ENCODE measurements around the gene ERICH6B.

The ERICH6B gene

DNA sequence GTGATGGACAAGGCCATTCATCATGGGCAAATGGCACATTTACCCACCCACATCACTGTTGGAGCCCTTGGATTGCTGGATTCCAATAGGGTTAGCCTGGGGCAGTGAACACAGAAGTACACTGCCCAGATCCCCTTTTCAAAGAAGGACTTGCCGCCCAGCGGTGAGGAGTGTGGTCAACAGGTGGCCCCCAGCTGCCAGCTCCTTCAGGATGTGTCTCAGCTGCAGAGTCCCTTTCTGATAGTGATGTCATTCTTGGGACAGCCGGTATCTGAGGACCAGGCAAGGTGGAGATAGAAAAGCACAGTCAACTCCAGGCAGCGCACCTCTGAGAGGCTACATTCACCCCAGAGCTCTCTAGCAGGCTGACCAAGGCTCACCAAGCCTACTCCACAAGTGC, 16.9 kb downstream of the ERICH6B start:
- DNase-seq = no peak

- DNase-seq = no peak
Observed at GRCh38 chr13:45596800-45597475, 18.6 kb downstream of the ERICH6B start.

DNA sequence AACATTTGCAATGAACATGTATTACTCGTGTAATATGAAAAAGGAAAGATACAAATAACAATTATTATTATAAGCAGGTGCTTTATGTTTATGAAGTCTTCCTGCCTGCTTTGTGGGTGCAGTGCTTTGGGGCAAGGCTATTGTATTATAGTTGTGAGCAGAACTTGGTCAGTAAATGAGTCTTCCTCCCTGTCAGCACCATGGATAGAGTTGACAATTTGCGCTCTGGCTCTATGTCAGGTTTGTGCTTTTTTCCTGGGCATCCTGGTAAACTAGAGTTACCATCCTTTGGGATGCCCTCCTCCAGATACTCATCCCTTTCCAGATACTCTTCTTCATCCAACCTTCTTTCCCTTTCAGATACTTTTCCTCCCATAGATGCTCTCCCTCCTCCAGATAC, 19.6 kb downstream of the ERICH6B start:
- DNase-seq = no peak

DNA sequence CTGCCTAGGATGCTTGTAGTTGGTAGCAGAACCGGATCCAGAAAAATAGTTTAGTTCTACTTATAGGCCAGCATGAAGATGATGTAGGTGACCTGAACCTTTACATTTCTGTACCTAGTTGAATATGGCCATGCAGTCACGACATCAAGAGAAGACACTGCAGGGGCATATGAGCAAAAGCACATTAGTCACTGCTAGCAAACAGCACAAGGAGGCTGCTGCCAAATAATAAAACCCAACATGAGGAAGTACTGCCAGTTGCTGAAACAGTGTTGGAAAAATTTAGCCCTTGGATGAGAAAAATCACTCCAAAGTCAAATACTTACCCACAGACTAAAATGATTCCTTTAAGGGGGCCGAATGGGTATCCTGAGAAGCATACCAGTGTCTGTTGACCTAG, 20.8 kb downstream of the ERICH6B start:
- no peak for DNase-seq

GRCh38 chr13:45594227-45594626, 21.3 kb downstream of the ERICH6B start:
- DNase-seq = no peak

GRCh38 chr13:45592758-45593157, 22.8 kb downstream of the ERICH6B start:
- no peak for DNase-seq

GRCh38 chr13:45590066-45590465, 25.5 kb downstream of the ERICH6B start:
- DNase-seq = no peak

- no peak for DNase-seq
Observed at GRCh38 chr13:45587897-45588296, 27.6 kb downstream of the ERICH6B start.

DNA sequence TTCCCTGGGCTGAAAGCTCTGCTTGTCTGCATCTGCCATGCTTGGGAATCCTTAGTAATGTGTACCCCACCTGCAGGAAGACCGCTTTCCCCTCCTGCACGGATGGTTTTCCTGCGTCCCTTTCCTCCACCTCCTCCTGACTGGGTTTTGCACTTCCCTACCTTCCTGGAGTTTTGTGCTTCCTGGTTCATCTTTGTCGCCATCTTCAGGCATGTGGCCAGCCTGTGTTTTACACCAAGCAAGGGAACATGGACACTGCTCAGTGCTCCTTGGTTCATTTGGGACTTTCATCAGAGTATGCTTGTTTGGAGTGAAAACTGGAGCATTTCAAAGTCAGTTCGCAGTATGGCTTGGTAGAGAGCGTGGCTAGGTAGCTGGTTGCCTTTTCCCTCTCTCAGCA, 30.7 kb downstream of the ERICH6B start:
- DNase-seq = no peak

- DNase-seq = no peak
Observed at GRCh38 chr13:45582408-45583076, 33.0 kb downstream of the ERICH6B start.

- no peak for DNase-seq
Observed at GRCh38 chr13:45576466-45576865, 39.1 kb downstream of the ERICH6B start.

- no peak for DNase-seq
Observed at GRCh38 chr13:45575830-45576180, 39.7 kb downstream of the ERICH6B start.

GRCh38 chr13:45575146-45575829, 40.3 kb downstream of the ERICH6B start:
- no peak for DNase-seq

DNA sequence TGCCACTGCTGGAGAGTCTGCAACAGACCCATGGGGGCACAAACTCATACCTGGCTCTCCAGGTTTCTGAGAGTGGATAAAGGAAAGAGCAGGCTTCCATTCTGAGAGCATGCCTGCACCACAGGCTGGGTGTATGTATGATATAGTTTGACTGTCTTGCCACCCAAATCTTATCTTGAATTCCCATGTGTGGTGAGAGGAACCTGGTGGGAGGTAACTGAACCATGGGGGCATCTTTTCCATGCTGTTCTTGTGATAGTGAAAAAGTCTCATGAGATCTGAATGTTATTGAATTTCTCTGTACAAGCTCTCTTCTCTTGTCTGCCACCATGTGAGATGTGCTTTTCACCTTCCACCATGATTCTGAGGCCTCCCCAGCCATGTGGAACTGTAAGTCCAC, 50.2 kb downstream of the ERICH6B start:
- no peak for DNase-seq

GRCh38 chr13:45564133-45564776, 51.3 kb downstream of the ERICH6B start:
- DNase-seq = no peak

DNA sequence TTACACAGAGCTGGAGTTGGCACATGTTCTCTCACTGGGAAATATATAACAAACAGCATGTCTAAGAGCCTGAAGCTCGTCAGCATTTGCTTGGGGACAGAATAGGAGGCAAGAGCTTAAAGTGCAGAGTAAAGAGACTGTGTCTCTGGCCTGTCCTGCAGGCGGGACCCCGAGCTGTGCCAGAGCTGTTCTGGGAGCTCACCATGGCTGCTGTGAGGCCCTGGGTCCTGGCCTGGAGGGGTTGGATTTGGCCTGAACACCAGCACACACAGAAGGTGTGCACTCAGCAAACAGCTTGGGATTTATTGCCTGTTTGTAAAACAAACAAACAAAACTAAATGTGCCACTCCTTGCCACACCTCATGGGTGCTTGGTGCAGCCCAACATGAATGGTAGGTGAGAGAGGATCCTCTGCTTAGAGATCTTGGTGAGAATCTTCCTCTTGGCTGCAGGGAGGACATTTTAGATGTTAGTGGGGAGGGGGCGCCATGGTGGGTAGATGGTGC, 60.9 kb downstream of the ERICH6B start:
- no peak for DNase-seq

- DNase-seq = no peak
Observed at GRCh38 chr13:45548281-45548680, 67.3 kb downstream of the ERICH6B start.

- DNase-seq = no peak
Observed at GRCh38 chr13:45546410-45546765, 69.2 kb downstream of the ERICH6B start.

DNA sequence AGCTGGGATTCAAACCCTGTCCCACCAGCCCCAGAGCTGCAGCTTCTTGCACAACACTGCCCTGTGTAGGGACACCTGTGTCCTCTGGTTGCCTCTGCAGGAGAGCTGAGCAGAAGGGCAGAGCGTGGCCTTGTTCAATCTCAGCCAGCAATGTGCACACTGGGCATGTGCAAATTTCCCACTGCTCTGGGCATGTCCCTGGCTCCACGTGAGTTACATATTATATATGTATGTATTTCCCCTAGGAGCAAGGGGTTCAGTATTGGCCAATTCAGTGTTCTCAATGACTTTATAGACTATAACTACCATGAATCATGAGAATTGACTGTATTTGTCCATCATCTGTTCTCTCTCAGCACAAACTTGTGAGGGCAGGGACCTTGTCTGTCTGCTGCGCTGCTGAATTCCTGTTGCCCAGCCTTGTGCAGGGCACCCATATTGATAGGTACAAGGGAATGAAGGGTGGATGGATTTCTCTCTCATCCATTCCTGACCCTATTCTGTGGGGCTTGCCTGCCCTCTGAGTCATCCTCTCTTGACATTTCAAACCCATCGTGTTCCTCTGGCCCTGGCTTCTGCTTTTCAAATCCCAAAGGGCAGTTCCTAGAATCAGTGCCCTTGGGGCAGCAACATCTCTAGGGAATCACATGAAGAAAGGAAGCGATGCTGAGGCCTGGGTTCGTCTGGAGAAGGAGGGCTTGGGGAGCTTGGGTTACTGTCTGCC, 69.7 kb downstream of the ERICH6B start:
- DNase-seq = no peak

DNA sequence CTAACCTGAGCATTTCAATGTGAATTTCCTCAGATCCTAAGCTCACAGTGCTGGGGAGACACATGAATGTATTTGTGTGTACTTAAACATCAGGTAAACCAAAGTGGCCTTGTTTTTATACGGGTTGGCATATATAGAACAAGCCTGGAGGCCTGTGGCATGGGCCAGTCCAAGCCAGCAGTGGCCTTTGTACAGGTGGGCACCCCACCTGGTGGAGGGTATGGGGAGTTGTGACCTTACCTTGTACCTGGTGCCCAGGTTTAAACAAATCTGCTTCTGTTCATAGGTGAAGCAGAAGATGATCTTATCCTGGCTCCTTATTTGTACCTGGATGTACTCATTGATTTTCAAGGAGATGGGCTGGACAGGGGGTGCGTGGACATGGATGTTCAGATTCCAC, 71.0 kb downstream of the ERICH6B start:
- no peak for DNase-seq

DNA sequence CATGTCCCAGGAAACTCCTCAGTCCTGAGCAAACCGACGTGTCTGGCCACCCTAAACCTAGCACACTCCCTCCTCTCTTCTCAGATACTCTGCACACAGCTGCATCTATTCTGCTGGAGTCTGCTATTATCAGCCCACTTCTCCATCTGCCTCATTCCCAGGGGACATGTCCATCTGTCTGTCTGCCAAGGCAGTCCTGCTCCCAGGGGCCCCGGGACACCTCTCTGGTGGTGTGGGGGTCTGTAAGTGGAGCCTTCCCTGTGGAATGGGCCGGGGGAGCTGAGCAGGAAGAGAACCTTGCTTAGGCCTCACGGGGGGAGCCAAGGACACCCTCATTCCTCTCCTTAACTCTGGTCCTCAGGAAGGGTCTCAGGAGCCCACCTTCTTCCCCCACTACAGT, 72.7 kb downstream of the ERICH6B start:
- DNase-seq = no peak

GRCh38 chr13:45542391-45542790, 73.1 kb downstream of the ERICH6B start:
- DNase-seq = no peak

DNA sequence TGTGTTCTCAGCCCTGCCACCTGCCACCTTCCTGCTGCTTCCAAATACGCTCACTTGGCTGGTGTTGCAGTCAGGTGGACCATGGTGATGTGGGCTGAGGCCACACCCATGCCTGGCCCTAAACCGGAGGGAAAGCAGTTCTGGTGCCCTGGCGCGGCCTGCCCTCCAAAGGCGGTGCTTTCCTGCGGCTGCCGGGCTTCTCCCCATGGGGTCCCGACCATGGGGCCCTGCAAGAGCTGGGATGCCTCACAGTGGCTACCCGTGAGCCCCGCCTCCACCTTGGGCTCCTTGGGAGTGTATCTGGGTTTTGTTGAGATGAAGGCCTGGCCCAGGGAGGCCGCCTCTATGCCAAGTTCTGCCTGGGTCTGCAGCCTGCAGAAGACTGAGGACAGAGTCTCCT, 73.7 kb downstream of the ERICH6B start:
- DNase-seq = no peak

All from activated T-cell treated with anti-CD3 and anti-CD28 coated beads for 4 hours (primary cell).